Fibroblast of lung (primary cell): ENCODE measurements around the gene LBHD2. TPM values are rescaled to one million over a fixed set of nuclear protein-coding genes. Genes with fewer than 3 reads are reported as not detected.

Source experiments
- DNase-seq, 2 donors: peaks; one replicate each; pipeline versions ENCODE4 v3.0.0 to v3.0.0-alpha.2; 2010; ENCODE audit warnings: low read depth in 2 of 2
- H2AFZ ChIP-seq: 2 replicates; pipeline ENCODE4 v1.5.1; 2012; ENCODE audit warnings: low read length, control low read depth, inconsistent platforms
- H3K27ac ChIP-seq: 2 replicates; pipeline ENCODE4 v1.5.1; 2011; ENCODE audit warnings: low read length, control low read depth; ENCODE audit not compliant: insufficient read depth
- H3K27me3 ChIP-seq: 2 replicates; pipeline ENCODE4 v1.5.1; 2011; ENCODE audit warnings: mild to moderate bottlenecking, low read length; ENCODE audit not compliant: control insufficient read depth, insufficient read depth
- H3K36me3 ChIP-seq: 2 replicates; pipeline ENCODE4 v1.5.1; 2011; ENCODE audit warnings: low read length; ENCODE audit not compliant: control insufficient read depth, insufficient read depth
- H3K4me1 ChIP-seq: 2 replicates; pipeline ENCODE4 v1.5.1; 2011; ENCODE audit warnings: low read length; ENCODE audit not compliant: control insufficient read depth, insufficient read depth; ENCODE audit errors: extremely low read depth
- H3K4me2 ChIP-seq: 2 replicates; pipeline ENCODE4 v1.5.1; 2011; ENCODE audit warnings: low read length, control low read depth; ENCODE audit not compliant: insufficient read depth; ENCODE audit errors: extremely low read depth
- H3K4me3 ChIP-seq, 4 experiments: fragments of 200-600 bp in 1 of 4; sonication (generic) in 1 of 4; replicated peaks in 1 of 4; 2 replicates each; pipeline ENCODE4 v1.5.1; 2011 to 2016; ENCODE audit warnings: low read length in 4 of 4, low read depth in 3 of 4, mild to moderate bottlenecking in 3 of 4, control low read depth in 2 of 4, inconsistent platforms in 1 of 4, mixed read lengths in 1 of 4; ENCODE audit not compliant: insufficient read depth in 1 of 4; ENCODE audit errors: control extremely low read depth in 1 of 4
- H3K79me2 ChIP-seq: 2 replicates; pipeline ENCODE4 v1.5.1; 2012; ENCODE audit warnings: mild to moderate bottlenecking, low read length, inconsistent platforms; ENCODE audit not compliant: control insufficient read depth, insufficient read depth
- H3K9ac ChIP-seq: 2 replicates; pipeline ENCODE4 v1.5.1; 2011; ENCODE audit warnings: mild to moderate bottlenecking, low read length, control low read depth; ENCODE audit not compliant: insufficient read depth
- H3K9me3 ChIP-seq: 2 replicates; pipeline ENCODE4 v1.5.1; 2012; ENCODE audit warnings: low read depth, low read length; ENCODE audit not compliant: control insufficient read depth, insufficient read depth
- H4K20me1 ChIP-seq: 2 replicates; pipeline ENCODE4 v1.5.1; 2011; ENCODE audit warnings: low read length; ENCODE audit not compliant: control insufficient read depth, insufficient read depth; ENCODE audit errors: extremely low read depth
- EZH2 ChIP-seq: IDR thresholded peaks from 2 replicates; pipeline ENCODE4 v1.5.1; 2012; ENCODE audit warnings: low read length, control low read depth, mild to moderate bottlenecking; ENCODE audit errors: missing control alignments
- polyA plus RNA-seq, 2 donors: library from polyadenylated mRNA; depleted of rRNA in 1 of 2; stranded (reverse) in 1 of 2; unstranded in 1 of 2; fragments of >200 nt; gene quantifications; 2 replicates each; pipeline ENCODE4 v1.2.1, GENCODE V29; 2011 to 2012; ENCODE audit warnings: missing spikeins in 1 of 2
- total RNA-seq: library from RNA; depleted of rRNA; stranded (reverse); fragments of >200 nt; gene quantifications from 2 replicates; pipeline ENCODE4 v1.2.1, GENCODE V29; 2014
- TF ChIP-seq, protein P1 (sequence below), 2 donors: IDR thresholded peaks in 1 of 2; conservative IDR thresholded peaks in 1 of 2; 1 replicate in 1 of 2; 2 replicates in 1 of 2; pipeline ENCODE4 v1.5.1; 2011 to 2012; ENCODE audit warnings: low read length in 2 of 2, control low read depth in 1 of 2, inconsistent platforms in 1 of 2, low read depth in 1 of 2, mild to moderate bottlenecking in 1 of 2

The LBHD2 gene
- total and polyA plus RNA-seq, 2 donors (not counting 1 experiment from before 2014, with no cell fraction given): not detected

DNA sequence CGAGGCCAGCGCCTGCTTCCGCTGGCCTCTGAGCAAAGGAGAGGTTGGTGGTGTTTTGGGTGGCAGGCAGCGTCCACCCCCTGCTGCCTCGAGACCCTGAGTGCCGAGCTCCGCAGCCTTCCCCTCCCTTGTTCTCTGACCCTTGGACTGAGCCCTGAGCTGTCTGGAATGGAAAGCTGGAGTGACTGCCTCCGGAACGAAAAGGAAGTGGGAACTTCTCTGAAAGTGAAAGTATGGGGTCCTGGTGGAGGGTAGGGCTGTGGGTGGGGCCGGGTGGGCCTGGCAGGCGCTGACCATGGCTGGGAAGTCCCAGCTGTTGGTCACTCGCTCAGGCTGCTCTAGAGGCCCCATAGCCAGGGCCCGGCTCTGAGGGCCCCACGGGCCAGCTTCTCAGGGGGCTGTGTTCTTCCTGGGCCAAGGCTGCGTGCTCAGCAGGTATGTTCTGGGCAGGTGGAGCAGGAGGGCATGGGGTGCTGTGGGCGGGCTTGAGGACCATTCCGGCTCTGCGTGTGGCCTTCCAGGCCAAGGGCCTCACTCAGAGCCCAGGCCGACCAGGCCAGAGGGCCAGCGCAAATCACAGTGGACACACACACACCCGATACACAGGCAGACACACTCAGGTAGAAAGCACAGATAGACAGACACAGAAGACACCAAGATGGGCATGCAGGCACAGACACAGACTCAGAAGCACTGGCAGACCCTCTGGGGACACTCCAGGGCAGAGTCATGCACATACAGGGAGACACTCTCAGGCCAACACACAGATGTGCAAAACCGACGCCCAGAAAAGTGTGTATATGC lies 10.6 kb downstream of the LBHD2 start, which contains the start of gene EXOC3L4:
Gene EXOC3L4, plus strand, starts transcription at position 320 of the 804 bp plus-strand sequence. CDS start 5,495 bp downstream, outside the sequence.
- peak in 1 of 2 donors; percentile 50 for DNase-seq
- H3K4me2 ChIP-seq: peak within 1 kb of the TSS; percentile 66
- H3K9me3 ChIP-seq: no peaks in the 10 kb centered on the region
- H2AFZ ChIP-seq: peak within 1 kb of the TSS; percentile 88
- no peaks in the 10 kb centered on the region for H3K36me3 ChIP-seq
- peak within 1 kb of the TSS in 2 of 4 experiments; percentile 11 to 26 for H3K4me3 ChIP-seq
- TF ChIP-seq, protein P1, sequence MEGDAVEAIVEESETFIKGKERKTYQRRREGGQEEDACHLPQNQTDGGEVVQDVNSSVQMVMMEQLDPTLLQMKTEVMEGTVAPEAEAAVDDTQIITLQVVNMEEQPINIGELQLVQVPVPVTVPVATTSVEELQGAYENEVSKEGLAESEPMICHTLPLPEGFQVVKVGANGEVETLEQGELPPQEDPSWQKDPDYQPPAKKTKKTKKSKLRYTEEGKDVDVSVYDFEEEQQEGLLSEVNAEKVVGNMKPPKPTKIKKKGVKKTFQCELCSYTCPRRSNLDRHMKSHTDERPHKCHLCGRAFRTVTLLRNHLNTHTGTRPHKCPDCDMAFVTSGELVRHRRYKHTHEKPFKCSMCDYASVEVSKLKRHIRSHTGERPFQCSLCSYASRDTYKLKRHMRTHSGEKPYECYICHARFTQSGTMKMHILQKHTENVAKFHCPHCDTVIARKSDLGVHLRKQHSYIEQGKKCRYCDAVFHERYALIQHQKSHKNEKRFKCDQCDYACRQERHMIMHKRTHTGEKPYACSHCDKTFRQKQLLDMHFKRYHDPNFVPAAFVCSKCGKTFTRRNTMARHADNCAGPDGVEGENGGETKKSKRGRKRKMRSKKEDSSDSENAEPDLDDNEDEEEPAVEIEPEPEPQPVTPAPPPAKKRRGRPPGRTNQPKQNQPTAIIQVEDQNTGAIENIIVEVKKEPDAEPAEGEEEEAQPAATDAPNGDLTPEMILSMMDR (conservative IDR thresholded peaks at IDR 0.05 in 1 of 2, IDR thresholded peaks at IDR 0.05 in 1 of 2; ENCODE audit: low read depth in 1 of 2, low read length in 2 of 2): no peak
- no peak for TF ChIP-seq EZH2
- H4K20me1 ChIP-seq: no peaks in the 10 kb centered on the region
- H3K27ac ChIP-seq: no peak within 1 kb of the TSS
- H3K79me2 ChIP-seq: no peaks in the 10 kb centered on the region
- H3K9ac ChIP-seq: peak within 1 kb of the TSS; percentile 59
- H3K27me3 ChIP-seq: no peaks in the 10 kb centered on the region
- peaks cover 4% of the 10 kb centered on the region for H3K4me1 ChIP-seq

DNA sequence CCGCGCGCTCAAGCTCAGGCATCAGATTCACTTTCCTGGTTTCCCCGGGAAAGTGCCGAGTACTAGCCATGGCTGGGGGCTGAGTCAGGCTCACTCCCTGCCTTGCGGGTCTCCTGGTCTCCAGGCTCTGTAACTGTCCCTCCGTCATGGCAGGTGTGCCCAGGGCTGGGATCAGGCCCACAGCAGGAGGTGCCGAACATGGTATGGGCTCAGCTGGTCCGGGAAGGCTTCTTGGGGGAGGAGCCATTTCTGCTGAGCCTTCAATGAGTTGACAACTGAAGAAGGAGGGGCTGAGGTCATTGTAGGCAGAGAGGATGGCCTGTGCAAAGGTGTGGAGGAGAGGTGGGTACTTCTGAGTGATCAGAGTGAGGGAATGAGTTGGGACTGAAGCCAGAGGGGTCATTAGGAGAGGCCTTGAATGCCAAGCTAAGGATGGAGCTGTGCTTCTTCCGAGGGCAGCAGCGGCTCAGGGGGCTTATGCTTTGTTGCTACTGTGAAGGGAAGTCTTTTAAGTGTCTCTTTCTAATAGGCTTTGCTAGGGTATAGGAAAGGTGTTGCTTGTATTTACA lies 11.3 kb downstream of the LBHD2 start:
- TF ChIP-seq, protein P1 (conservative IDR thresholded peaks at IDR 0.05 in 1 of 2, IDR thresholded peaks at IDR 0.05 in 1 of 2; ENCODE audit: low read depth in 1 of 2, low read length in 2 of 2): no peak
- TF ChIP-seq EZH2: no peak
- Histone ChIP-seq H4K20me1 (no peaks in the 10 kb centered on the region), H3K36me3 (no peaks in the 10 kb centered on the region), H3K4me3 (no peak overlapping the region), H3K9ac (no peak overlapping the region), H3K27me3 (no peaks in the 10 kb centered on the region), H3K9me3 (no peaks in the 10 kb centered on the region), H3K79me2 (no peaks in the 10 kb centered on the region), H2AFZ (no peak overlapping the region), H3K4me2 (no peak overlapping the region), H3K4me1 (peaks cover 4% of the 10 kb centered on the region), H3K27ac (no peak overlapping the region)
- no peak for DNase-seq

DNA sequence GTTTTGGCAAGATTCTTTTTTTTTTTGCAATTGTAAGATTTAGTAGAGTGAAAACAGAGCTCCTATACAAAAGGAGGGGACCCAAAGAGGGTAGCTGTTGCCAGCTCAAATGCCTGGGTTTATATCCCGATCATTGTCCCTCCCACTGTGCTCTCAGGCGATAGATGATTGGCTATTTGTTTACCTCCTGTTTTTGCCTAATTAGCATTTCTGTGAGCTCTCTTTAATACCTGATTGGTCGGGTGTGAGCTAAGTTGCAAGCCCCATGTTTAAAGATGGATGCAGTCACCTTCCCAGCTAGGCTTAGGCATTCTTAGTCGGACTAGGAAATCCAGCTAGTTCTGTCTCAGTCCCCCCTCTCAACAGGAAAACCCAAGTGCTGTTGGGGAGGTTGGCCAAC lies 12.4 kb downstream of the LBHD2 start:
- Histone ChIP-seq H3K27ac (no peak overlapping the region), H2AFZ (no peak overlapping the region), H4K20me1 (no peaks in the 10 kb centered on the region), H3K79me2 (no peaks in the 10 kb centered on the region), H3K36me3 (no peaks in the 10 kb centered on the region), H3K4me1 (peaks cover 4% of the 10 kb centered on the region), H3K9me3 (no peaks in the 10 kb centered on the region), H3K9ac (no peak overlapping the region), H3K4me3 (no peak overlapping the region), H3K4me2 (no peak overlapping the region), H3K27me3 (no peaks in the 10 kb centered on the region)
- TF ChIP-seq, protein P1 (conservative IDR thresholded peaks at IDR 0.05 in 1 of 2, IDR thresholded peaks at IDR 0.05 in 1 of 2; ENCODE audit: low read depth in 1 of 2, low read length in 2 of 2): no peak
- no peak for TF ChIP-seq EZH2
- DNase-seq: no peak
